NCI-H1048 (cell line): ENCODE data around the gene NEDD8.
A peak's percentile ranks its signal among the peaks of the same experiment; 100 is the strongest.
"Not testable (repeated sequence)": the region's sequence is repeated elsewhere in the genome, so short reads cannot be mapped to it uniquely, and the experiment has no call there.

ENCODE experiments used
- DNase-seq: peaks from one replicate; lab custom pipeline; 2025; lab: John Stamatoyannopoulos, UW

NEDD8 gene

DNA sequence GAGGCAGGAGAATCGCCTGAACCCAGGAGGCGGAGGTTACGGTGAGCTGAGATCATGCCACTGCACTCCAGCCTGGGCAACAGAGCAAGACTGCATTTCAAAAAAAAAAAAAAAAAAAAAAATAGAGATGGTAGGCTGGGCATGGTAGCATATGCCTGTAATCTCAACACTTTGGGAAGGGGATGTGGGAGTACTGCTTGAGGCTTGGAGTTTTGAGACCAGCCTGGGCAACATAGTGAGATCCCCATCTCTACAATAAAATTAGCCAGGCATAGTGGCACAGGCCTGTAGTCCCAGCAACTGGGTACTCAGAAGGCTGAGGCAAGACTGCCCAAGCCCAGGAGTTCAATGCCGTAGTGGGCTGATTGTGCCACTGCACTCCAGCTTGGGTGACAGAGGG is 9.2 kb downstream of the NEDD8 start:
- DNase-seq: not testable (repeated sequence)

DNA sequence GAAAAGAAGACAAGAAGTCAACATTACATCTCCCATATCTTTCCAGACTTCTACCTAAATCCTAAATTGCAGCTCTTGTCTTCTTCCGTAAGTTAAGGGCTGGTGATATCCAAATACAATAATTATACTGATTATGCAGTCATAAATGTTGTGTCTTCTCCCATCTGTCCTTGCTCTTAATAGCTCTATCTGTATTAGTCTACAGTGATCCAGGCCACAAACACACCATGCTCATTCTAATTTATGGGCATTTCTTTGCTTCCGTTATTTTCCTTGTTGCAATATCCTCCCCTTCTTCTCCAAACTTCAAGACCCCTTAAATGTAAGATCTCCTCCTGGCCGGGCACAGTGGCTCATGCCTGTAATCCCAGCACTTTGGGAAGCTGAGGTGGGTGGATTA is 12.6 kb downstream of the NEDD8 start:
- DNase-seq: no peak

DNA sequence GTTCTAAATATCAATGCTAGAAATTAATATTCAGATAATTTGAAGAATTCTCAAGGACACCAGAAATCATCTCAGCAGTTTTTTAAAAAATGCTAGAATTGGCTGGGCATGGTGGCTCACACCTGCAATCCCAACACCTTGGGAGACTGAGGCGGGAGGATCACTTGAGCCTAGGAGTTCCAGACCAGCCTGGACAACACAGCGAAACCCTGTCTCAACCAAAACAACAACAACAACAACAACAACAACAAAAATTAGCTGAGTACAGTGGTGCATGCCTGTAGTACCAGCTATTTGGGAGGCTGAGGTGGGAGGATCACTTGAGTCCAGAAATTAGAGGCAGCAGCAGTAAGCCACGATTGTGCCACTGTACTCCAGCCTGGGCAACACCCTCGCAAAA is 13.1 kb downstream of the NEDD8 start:
- no peak for DNase-seq

DNA sequence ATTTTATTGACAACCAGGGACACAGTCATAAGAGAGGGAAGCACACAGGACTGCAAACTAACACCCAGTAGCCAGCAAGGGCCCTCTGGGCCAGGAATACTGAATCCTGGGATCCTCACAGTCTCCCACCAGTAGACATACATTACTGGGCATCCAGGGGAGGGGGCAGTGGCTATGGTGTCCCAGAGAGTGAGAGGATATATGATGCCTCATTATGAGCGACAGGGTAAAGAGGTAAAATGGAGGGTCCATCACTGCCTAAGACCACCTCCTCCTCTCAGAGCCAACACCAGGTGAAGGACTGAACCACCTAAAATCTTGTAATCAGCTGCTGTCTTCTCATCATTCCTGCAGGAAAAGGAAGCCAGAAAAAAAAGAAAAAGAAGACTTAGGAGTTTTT is 15.3 kb downstream of the NEDD8 start:
- DNase-seq: not testable (repeated sequence)

DNA sequence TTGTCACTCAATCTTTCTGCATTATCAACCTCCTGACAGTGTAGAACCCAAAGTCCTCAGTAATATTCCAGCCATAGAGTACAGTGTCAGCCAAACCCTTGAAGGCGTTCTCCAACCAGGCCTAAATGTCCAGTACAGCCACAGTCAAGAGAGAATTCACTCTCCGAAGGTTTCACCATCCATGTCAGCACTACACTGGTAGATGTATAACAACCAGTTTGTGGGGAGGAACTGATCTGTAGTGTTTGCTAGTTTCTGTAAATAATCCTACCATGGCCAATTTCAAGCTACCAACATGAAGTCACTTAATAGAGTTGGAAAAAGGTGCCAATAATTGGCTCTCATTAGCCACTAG is 15.8 kb downstream of the NEDD8 start:
- DNase-seq: no peak

DNA sequence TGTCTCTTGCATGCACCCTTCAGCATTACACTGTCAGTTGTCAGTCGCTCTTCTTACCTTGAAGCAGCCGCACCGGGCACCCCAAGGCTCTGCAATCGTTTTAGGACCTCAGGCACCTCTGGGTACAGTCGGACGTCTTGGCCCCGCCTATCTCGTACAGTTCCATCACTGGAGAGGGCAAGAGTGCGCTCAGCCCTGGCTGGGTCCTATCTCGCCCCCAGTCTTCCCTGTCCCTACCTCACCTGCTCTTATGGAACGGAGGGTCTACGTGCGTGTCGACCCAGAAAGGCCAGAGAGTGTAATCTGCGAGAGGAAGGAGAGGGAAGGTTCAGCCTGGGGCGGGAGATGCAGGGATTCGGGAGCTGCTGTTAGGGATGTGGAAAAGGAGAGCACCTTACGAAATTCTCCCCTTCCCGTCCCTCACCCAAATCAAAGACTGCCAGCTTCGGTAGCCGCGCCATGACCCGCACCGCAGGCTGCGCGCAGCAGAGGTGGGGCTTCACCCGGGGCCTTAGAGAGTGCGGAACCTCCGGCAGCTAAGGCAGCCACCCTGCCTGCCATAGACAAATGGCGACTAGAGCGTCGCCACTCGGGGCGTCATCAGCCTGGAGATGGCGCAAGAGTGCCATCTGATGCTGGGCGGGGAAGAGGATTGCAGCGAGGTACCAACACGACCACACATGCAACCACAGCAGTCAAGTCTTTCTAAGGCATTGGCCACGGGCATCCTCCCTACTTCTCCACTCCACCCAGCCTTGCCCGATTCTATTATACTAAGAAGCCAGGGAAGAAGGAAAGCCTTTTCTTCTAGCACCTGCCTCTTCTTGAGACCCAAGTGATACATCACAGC is 16.4 kb downstream of the NEDD8 start, which contains the start of gene MDP1:
Gene MDP1, minus strand, starts transcription at position 572 of the 850 bp plus-strand sequence. Its CDS starts 111 bp downstream, at position 461.
- peak; percentile 64 for DNase-seq

DNA sequence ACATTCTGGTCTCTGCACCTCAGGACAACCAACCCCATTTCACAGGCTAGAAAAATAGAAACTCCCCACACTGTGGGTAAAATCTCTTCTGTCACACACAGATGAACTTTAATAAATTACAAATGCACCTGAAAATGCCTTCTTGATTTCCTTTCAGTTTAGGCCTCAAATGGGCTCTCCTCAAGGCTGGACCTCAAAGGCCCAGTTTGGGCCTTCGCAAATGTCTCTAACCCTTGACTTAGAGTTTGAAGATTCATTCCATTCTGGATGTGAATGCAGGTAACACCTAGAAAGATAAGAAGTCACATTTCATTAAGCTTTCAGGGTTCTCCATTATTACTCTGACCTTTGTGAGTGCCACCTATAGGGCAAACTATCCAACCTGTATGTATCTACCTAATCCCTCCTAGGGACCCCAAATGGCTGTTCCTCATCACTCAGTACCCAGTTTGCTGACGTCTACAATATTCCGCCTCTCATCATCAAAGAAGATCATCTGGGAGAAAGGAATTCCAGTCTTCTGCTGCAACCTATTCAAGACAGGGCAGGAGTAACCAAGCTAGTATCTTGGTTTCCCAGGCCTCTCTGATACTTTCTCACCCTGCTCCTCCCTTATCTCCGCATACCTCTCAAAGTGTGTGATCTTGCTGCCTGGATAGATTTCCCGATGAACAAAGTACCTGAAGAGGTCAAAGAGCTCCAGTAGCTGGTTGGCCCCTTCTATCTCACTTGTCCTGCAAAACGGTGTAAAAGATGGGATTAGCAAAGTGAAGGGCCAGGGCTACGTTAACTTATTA is 18.1 kb downstream of the NEDD8 start:
- DNase-seq: no peak

DNA sequence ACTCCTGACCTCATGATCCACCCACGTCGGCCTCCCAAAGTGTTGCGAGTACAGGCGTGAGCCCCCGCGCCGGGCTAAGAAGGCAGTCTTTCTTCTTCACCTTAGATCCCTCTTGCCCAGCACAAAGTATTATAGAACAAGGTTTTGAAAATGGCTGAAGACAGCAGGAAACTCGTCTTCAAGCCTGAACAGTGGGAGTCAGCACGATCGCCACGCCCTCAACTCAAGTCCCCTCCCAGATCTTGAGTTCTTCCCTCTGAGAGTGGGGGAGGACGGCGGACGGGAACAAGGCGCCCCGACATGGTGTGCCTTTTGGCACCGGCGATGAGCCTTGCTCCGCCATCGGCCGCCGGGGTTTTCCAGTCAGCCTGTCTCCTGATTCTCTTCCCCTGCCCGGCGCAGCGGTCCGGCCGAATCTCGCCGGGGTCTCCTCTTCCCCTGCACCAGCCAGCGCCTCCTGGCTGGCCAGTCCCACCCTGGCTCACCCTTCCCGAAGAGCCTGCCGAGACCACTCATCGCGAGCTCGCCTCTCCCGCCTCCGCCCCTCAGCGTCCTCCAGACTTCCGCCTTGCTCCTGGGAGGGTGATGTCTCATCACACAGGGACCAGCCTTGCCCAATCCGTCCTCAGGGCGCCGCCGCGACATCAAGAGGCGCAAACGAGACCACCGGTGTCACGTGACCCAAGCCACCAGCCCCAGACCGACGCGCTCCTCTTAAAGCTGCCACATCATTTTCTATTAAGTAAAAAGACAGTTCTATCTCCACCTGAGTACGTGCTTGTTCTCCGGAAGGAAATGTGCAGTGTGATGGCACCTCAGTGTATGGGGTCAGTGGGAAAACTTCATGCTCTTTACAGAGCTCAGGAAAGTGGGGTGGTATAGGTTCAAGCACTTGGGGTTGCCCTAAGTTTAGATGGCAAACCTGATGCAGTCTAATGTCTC is 19.0 kb downstream of the NEDD8 start, which contains the start of gene CHMP4A:
Gene CHMP4A, minus strand, starts transcription at position 565 of the 942 bp plus-strand sequence. Its CDS starts 49 bp downstream, at position 516.
- peak; percentile 95 for DNase-seq

DNA sequence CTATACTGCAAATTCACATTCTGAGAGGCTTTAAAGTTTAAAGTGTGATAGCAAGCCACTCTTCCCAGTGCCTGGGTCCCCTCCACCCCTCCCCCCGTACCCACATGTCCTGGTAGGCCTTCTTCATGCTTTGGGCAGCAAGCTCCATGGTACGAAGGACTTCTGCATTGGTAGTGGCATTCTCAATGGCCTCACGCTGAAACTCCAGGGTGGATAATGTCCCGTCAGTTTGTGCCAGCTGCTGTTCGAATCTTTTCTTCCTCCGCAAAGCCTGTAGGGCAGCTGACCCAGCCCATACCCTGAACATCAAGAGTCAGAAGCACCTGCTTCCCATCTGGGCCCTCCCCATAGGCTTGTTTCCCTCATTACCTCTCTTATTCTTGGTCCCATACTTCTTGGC is 20.9 kb downstream of the NEDD8 start:
- no peak for DNase-seq

DNA sequence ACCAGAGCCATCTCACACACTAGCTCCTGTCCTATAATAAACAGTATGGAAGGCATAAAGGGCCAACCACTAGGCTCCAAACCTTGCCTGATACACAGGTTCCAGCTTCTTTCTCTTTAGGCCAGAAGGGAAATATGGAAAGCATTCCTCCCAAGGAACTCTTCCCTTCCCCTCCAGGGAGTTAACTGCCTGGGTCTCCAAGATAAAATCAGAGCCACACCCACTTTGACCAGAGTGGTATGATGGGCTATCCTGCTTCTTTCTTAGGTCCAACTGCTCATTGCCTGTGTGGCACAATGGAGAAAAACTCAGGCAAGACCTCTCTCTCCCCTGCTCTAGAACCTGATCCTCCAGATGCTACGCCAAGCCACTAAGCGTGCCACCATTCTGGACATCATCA is 24.5 kb downstream of the NEDD8 start:
- no peak for DNase-seq

DNA sequence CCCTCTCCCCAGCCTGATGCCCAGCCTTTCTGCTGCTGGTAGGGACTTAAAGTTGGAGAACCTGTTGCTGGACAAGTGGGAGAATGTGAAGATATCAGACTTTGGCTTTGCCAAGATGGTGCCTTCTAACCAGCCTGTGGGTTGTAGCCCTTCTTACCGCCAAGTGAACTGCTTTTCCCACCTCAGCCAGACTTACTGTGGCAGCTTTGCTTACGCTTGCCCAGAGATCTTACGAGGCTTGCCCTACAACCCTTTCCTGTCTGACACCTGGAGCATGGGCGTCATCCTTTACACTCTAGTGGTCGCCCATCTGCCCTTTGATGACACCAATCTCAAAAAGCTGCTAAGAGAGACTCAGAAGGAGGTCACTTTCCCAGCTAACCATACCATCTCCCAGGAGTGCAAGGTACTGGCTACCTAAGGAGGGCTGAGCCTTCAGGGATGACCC is 25.0 kb downstream of the NEDD8 start:
- DNase-seq: no peak

DNA sequence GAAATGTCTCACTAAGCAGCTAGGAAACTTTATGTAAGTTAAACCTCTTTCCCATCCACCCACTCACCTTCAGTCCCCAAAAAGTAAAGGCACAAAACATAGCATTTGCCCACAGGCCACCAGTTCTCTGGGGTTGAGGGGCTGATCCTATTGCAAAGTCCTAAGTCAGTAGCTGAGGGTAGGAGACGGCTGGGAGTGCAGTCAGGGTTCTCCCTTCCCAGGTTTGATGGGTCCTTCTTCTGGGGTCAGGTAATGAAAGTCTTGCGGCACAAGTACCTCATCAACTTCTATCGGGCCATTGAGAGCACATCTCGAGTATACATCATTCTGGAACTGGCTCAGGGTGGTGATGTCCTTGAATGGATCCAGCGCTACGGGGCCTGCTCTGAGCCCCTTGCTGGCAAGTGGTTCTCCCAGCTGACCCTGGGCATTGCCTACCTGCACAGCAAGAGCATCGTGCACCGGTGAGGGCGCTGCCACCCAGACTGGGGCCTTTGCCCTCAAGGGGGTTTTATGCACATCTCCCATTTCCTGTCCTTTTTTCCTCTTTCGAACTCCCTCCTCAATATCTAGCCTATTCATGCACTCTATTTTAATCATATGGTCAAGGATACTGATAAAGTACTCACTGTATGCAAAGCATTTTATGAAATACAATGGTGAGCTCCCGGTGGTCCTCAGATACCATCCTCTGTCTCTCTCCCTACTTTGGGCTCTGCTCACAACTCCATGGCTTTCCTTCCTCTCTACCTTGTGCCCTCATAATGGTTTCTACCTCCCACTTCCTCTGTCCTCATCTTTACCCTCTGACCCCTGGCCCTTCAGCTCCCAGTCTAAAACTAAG is 25.7 kb downstream of the NEDD8 start:
- no peak for DNase-seq

DNA sequence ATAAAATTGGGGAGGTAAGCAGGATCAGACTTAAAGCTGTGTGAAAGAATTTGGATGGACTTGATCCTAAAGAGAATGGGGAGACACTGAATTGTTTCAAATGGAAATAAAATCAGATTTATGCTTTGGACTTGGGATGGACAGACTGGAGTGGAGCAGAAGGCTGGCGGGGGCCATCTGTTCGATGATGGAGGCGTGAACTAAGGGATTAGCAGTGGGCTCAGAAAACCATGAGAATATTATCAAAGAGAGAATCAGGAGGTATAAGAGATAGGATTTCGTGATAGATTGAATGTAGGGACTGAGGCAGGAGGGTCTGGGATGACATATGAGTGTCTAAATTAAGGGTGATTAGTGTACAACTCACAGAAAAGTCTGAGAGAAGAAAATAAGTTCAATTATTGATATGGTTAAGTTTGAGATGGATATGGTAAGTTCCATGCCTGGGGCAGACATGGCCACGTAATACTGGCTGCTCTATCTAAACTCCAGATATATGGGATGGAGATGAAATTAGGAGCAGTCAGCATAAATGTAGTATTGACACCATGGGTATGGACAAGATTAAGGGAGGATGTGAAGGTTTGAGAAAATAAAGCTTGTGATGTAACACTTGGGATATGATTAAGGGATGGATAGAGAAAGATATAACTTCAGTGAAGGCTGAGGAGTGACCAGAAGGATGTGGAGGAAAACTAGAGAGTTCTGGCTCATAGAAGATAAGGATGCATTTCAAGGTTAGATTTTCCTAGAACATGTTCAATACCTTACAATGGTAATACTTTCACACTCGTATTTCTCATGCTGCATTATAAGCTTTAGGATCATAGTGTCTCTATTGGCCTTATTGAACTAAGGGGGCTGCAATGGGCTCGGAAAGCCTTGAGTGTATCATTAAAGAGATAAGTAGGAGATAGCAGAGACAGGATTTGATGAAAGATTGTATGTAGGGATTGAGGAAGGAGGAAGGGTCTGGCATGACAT is 27.7 kb downstream of the NEDD8 start:
- no peak for DNase-seq

DNA sequence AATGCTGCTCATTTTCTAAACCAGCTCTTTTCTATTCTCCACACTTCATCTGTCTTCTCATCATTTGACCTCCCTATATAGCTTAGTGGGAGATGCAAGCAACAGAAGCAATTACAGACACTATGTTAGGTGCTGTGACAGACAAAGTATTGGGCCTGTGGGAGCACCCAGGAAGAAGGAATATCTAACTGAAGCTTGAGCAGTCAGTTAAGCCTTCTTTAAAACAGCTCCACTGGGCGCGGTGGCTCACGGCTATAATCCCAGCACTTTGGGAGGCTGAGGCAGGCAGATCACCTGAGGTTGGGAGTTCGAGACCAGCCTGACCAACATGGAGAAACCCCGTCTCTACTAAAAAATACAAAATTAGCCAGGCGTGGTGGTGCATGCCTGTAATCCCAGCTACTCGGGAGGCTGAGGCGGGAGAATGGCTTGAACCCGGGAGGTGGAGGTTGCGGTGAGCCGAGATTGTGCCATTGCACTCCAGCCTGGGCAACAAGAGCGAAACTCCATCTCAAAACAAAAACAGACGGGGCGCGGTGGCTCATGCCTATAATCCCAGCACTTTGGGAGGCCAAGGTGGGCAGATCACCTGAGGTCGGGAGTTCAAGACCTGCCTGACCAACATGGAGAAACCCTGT is 28.8 kb downstream of the NEDD8 start:
- DNase-seq: not testable (repeated sequence)

DNA sequence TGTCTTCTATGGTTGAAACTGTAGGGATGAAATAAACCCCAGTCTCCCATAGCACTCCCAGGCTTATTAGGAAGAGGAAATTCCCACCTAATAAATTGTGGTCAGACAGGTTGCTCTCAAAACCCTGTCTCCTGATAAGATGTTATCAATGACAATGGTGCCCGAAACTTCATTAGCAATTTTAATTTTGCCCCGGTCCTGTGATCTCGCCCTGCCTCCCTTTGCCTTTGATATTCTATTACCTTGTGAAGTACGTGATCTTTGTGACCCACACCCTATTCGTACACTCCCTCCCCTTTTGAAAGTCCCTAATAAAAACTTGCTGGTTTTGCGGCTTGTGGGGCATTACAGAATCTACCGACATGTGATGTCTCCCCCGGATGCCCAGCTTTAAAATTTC is 29.6 kb downstream of the NEDD8 start:
- DNase-seq: not testable (repeated sequence)

DNA sequence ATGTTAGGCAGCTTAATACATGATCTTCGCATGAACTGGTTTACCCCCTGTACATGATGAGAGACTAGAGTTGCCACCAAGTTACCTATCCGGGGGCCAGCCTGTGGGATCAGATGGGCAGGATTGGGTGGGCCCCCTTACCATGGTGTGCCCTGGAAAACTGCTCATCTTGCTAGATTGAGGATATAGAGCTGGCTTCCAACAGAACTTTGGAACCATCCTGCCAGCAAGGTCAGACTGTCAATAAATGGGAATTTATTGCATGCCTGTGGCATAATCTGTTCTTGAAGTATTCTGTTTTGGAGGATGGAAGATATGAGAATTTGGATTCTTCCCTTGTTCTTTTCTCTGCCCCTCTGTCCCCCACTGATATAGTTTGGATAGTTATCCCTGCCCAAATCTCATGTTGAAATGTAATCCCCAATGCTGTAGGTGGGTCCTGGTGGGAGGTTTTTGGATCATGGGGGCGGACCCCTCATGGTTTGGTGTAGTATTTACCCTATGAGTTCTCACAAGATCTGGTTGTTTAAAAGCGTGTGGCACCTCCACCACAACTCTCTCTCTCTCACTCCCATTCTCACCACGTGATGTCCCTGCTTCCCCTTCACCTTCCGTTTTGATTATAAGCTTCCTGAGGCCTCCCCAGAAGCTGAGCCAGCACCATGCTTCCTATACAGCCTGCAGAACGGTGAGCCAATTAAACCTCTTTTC is 33.2 kb downstream of the NEDD8 start:
- DNase-seq: no peak

DNA sequence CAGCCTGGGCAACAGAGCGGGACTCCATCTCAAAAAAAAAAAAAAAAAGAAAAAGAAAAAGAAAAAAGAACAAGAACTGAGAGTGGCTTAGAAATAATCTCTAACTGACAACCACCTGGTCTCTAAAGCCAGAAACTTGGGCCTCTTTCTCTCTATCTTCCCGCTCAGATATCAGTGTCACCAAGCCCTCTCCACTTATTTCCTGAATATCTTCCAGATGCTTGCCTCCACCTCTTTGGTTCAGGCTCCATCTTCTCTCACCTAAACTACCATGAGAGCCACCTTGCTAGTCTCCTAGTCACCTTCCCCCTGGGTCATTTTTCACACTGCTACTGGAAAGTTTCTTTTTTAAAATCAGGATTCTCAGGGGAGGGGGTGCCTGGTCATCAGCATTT is 35.1 kb downstream of the NEDD8 start:
- no peak for DNase-seq
